T follicular helper cell (primary cell): ENCODE data around the gene FCRLA.
"Not testable (repeated sequence)": the region's sequence is repeated elsewhere in the genome, so short reads cannot be mapped to it uniquely, and the experiment has no call there.

ENCODE experiments used
- DNase-seq: peaks from one replicate; pipeline ENCODE4 v3.0.0-alpha.2; 2020; ENCODE audit warnings: low read depth

Gene FCRLA

DNA sequence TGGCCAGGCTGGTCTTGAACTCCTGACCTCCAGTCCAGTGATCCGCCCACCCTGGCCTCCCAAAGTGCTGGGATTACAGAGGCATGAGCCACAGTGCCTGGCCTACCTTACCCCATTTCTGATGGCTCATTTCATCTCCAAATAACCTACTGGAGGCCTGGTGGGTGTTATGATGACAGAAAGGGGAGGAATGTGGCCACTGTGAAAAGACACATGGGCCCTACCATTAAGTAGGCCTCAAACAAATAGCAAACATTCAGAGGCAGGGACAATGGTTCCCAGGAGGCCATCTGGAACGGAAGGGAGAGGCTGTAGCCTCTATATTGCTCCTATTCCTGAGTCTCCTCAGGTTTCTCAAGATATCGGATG lies 932 bp upstream of the FCRLA start:
- no peak for DNase-seq

DNA sequence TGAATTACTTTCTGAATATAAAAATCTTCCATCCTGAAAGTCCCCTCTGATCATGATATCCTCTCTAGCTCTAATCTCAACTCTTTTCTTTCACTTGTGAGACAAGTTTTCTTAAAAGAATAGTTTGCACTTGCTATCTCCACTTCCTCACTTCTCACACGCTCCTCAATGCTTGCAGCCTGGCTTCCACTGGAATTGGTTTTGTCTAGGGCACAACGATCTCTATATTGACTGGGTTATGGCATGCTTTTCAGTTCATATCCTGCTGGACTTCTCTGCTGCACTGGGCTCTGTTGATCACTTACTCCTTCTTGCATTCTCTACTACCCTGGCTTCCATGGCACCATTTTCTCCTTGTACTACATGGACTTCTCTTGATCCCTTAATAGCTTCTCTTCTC lies 474 bp downstream of the FCRLA start:
- DNase-seq = no peak

DNA sequence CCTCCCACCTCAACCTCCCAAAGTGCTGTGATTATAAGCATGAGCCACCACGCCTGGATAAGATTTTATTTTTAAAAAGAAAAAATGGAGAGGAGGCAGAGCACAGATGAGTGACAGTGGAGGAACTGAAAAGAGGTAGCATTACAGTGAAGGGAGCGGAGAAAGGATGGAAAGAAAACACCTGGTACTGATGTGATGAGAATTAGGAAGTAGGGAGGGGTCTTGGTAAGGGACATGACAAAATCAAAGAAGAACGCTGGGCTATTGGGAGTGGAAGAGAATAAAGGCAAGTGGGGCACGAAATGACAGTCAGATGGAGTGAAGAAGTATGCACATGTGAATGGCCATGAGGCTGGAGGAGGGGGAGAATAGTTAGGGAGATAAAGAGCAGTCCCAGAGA lies 2.3 kb downstream of the FCRLA start:
- DNase-seq = no peak

DNA sequence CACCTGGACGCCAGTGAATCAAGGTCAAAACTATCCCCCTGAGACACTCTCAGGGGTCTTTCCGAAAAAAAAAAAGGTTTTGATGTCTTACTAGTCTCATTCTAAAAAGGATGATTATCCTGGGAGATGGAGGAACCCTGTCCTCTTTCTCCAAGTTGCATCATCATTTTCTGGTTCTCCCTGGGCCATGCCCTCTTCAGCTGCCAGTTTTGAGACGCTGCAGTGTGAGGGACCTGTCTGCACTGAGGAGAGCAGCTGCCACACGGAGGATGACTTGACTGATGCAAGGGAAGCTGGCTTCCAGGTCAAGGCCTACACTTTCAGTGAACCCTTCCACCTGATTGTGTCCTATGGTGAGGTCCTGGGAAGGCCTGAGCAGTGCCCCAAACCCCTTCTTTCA lies 3.5 kb downstream of the FCRLA start:
- DNase-seq = no peak

DNA sequence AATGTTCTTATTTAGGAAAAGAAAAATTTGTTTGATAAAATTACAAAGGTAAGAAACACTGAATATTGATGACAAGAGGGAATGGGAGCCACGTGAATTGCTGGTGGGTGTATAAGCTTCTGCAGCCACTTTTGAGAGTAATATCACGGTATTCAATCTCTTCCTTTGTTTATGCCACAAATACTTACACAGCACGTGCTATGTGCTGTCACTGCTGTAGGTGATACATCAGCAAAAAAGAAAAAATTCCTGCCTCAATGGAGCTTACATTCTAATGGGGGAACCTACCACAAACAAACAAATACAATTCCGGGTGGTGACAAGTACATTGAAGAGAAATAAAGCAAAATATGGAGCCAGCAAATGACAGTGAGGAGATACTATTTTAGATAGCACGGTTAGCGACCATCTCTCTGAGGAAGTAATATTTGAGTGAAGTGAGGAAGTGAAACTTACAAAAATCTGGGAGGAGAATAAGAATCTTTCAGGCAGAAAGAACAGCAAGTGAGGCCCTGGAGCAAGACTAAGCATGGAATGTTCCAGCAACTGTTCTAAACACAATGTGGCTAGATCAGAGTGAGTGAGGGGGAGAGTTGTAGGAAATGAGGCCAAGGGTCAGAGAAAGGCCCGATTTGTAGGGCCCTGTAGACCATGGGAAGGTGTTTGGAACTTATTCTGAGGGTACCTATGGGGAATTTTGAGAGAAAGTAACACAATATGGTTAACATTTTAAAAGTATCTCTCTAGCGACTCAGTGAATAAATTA lies 11.7 kb downstream of the FCRLA start:
- DNase-seq = no peak

DNA sequence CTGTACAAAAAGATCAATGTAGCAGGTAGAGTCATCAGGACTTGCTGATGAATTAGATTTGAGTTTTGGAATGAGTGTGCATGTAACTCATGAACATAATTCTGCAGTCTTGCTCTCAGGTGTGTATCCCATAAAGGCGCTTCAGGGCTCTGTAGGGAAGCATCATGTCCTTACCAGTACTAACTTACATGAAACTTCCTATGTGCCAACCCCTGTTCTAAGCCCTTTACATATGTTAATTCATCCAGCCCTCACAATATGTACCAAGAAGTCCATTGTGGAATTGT lies 12.2 kb downstream of the FCRLA start:
- DNase-seq = no peak

DNA sequence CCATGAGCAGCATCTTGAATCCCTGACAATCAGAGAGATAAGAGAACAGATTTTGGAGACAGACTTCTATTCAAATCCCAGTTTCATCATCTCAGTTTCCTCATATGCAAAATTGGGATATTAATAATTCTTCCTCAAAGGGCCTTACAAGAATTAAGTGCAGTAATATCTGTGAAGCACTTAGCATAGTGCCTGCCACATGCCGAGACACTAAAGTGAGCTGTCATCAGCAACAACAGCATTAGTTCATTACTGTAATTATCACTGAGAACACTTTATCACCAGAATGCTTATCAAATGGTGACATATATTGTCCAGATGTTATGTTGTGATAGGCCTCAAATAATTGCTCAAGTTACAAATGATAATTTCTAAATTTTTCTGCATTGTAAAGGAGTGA lies 13.4 kb downstream of the FCRLA start:
- no peak for DNase-seq

DNA sequence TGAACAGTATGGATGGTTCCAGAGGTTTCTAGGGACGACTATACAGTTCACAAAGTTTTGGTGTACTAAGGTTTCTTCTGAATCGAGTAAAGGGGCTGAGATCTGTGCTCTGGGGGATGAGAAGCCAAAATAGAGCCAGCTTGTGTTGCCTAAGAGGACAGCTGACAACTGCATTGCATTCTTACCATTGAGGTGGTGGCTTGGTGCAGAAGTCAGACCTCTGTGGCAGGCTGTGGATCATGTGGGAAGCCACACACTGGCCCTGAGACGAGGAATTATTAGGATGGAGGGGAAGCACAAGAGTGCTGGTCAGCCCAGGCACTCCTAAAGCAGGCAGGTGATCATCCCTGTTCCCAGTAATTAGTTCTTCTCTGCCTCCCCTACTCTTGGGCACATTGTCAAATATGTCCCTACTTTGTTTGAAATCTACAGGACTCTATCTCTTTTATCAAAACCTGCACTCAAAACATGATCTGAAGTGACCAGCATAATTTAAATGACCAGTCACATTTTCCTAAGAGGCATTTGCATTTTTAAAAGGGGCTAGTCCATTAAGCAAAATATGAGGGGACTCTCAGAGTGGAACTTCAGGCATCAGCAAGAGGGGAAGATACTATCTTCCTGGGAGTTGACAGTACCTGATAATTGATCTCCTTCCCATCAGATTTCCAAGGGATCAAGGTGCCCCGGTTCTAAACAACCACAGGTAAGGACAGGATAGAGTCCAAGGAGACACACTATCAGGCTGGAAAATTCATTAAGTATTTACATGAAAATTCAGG lies 14.1 kb downstream of the FCRLA start, which contains the start of gene FCRLB:
Gene FCRLB, plus strand, starts transcription at position 589 of the 782 bp plus-strand sequence. CDS start 1,129 bp downstream, outside the sequence.
- no peak for DNase-seq

DNA sequence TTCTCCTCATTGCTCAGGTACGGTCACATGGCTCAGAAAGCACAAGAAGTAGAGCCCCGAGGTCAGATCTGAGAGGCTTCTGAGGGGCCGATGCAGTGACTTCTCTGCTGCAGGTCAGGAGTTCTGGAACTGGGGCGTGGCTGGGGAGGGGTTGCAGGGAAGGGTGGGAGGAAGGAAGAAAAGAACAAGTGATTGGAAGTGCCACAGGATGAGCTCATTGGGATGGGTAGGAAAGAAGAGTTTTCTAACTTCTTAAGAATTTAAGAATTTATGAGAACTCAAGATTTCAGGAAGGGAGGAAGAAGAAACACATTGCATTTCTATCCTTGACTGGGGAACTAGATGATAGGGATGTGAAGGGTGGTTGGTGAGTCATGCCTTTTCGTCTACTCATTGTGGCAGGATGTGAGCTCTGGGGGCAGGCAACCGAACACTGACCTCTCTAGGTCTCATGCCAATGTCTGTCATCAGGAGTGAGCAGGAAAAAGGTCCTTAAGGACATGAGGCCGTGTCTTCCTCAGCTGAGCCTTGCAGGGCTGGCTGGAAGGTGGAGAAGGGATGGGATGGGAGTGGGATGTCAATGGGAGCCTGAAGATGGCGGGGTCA lies 14.8 kb downstream of the FCRLA start:
- no peak for DNase-seq

DNA sequence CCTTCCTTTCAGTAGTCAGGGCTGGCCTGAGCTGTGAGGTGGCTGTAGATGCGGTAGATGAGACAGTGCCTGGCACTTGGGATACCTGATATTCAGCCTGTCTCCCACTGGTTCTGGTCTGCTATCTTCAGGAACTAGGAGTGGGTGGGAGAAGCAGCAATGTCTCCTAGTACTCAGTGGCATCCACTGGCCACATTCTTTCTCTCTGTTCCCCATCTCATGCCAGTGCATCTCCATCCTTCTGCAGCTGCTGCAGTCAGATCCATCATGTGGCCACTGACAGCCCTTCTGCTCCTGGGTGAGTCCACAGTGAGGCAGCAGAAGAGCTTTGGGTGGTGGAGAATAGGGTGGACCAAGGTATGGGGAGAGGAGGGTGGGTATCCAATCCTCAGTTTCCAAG lies 15.4 kb downstream of the FCRLA start:
- DNase-seq = no peak

DNA sequence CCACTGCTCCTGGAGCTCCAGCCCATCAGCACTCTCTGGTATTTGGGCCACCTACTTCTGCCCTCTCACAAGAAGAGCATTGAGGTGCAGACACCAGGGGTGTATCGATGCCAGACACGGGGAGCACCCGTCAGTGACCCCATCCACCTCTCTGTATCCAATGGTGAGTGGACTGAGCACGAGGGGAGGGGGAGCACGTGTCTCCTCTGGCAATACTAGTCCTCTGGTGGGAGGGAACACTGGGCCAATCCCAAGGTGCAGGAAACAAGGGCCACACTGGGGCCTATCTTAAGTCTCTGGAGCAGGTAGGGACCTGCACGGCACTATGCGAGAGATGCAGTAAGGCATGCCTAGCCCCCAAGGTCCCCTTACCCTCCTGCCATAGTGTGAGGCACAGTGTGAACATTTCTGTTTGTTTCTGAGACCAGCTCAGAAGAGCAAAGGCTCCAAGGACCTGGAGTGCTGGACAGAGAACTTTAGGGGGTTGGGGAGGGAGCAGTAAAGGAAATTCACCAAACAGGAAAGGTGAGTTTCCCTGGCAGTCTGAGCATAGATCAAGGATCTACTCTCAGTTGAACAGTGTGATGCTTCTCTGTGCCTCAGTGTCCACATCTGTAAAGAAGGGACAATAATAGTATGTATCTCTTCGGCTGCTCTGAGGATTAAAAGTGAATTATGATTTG lies 16.6 kb downstream of the FCRLA start:
- no peak for DNase-seq

DNA sequence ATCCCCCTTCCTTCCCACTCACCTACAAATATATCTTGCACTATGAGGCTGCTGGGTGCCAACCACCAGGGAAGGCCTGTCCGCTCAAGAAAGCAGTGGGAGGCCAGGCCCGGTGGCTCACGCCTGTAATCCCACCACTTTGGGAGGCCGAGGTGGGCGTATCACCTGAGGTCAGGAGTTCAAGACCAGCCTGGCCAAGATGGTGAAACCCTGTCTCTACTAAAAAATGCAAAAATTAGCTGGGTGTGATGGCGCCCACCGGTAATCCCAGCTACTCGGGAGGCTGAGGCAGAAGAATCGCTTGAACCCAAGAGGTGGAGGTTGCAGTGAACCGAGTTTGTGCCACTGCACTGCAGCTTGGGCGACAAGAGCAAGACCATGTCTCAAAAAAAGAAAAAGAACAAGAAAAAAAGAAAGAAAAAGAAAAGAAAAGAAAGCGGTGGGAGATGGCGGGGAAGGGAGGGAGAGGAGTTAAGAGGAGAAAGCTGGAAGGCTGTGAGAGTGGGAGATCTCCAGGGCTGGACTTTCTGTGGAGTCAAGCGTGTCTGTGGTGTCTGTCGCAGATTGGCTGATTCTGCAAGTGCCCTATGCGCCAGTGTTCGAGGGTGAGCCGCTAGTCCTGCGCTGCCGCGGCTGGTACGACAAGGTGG lies 18.4 kb downstream of the FCRLA start:
- not testable (repeated sequence) for DNase-seq

DNA sequence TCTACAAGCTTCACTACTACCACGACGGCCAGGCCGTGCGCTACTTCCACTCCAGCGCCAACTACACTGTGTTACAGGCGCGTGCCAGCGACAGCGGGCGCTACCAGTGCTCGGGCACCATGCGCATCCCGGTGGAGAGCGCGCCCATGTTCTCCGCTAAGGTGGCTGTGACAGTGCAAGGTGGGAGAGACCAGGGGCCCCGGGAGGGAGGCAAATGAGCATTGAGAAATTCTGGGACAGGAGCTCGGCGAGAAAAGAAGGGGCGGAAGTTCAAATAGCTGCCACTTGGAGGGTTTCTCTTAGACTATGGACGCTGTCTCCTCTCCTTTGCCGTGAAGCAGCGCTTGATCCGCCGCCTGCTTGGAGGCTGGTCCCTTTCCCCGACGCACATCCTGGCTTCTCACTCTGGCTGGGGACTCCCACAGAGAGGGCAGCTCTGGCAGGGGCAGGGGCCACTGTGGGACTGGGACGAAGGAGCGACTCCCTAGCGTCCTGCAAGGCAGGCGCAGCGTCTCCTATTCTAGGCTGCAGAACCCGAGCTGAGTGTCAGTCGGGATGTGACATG lies 19.0 kb downstream of the FCRLA start:
- DNase-seq = peak; percentile 0

DNA sequence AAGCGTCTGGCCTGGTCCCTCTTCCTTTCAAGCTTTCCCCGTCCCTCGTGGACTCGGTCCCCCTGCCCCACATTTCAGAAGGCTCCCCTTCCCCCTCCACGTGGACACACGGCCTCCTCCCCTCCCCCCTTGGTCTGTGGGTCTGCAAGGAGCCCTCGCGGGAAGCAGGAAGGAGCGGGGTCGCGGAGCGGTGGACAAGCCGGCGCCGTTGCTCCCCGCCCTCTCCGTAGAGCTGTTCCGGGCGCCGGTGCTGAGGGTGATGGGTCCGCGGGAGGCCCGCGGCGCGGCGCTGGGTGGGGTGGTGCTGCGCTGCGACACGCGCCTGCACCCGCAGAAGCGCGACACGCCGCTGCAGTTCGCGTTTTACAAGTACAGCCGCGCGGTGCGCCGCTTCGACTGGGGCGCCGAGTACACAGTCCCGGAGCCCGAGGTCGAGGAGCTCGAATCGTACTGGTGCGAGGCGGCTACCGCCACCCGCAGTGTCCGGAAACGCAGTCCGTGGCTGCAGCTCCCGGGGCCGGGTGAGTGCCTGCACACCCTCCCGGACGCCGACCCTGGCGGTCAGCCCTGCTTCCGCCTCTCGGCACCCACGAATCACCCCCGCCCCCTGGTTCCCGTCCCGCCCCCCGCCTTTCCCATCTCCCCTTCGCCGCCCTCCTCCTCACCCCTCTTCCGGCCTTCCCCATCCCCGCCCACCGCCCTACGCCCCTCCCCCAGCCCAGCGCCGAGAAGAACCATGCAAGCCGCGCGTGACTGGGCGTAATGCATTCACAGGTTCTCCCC lies 19.6 kb downstream of the FCRLA start:
- DNase-seq = peak; percentile 45

DNA sequence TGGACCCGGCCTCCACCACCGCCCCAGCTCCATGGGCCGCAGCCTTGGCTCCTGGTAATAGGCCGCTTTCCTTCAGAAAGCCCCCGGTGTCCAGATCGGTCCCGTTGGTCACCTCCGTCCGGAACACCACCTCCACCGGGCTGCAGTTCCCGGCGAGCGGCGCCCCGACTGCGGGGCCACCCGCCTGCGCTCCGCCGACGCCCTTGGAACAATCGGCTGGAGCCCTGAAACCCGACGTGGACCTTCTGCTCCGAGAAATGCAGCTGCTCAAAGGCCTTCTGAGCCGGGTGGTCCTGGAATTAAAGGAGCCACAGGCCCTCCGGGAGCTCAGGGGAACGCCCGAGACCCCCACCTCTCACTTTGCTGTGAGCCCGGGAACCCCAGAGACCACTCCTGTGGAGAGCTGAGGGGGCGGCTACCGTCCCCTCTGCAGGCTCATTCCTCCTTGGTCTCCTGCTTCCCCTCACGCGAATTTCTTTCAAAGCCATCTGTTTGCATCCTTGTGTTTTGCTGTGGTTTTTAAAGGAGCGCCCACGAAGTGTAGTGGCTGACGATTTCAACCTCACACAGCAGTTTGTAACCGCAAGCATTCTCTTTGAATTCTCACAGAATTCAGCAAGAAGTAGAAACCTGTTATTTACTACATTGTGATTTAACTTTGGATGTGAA lies 20.4 kb downstream of the FCRLA start:
- DNase-seq = peak; percentile 21

DNA sequence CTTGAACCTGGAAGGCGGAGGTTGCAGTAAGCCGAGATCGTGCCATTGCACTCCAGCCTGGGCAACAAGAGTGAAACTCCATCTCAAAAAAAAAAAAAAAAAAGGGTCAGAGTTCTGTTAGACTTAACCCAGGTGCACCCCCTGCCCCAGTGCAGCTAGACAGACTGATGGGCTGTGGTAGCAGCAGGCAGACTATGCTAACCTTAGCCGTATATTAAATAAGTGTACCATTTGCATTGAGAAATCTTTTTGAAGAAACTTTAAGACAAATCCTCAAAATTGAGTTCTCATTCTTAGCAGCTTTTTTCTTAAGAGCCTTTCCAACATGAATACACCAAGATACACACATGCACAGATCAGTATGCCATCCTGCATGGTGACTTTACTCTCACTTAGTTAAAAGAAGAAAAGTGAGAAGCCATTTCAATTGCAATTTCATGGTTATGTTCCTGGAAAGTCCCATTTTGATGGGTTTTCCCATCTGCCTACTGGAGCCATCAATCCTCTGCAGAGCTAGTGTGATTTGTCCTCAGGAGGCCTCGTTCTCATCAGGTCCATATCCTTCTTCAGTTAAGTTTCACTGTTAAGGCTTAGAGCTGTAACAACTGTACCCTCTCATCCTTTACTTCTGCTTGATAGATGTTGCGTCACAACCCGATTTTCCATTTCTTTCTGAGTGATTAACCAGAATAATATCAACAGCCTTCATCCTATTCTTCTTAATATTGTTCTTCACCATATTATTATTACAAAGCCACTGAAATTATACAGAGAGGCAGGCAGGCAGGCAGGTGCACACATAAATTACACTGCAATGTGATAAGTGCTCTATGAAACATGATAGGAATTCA lies 21.6 kb downstream of the FCRLA start:
- no peak for DNase-seq

DNA sequence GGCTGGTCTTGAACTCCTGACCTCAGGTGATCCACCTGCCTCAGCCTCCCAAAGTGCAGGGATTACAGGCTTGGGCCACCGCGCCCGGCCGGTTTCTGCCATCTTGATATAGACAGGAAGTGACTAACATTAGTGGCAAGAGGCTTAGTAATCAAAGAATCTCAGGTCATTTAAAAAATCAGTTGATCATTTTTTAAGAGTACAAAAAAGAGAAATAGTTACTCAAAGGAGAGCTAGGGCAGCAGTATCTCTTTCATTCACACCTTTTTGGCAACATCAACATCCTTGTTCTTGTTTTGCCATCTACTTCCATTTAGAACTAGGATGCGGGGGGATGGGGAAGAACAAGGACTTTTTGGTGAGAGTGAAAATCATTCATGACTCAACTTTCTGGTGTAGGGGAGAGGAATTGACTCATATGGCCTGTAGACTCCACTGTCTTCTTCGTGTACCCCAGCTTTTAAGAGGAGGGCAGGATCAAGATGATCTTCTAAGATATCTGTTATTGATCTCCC lies 23.1 kb downstream of the FCRLA start:
- no peak for DNase-seq

DNA sequence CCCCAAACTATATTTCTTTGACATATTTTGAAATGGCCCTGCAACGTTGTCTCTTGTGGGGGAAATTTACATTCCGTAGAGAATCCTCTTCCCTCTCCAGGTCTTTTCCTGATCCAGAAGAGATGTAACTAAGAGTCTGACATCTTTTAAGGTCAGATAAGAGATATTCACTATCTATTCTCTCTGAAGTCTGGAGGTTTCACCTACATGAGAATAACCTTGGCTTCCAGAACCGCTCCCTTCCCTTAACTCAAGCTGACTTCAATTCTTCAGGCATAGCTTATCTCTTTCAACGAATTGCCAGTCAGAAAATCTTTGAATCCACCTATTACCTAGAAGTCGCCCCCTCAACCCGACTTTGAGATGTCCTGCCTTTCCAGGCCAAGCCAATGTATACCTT lies 24.2 kb downstream of the FCRLA start:
- DNase-seq = no peak
